ENCODE data around the gene SRSF4.
A peak's percentile ranks its signal among the peaks of the same experiment; 100 is the strongest.
"Not testable (repeated sequence)": the region's sequence is repeated elsewhere in the genome, so short reads cannot be mapped to it uniquely, and the experiment has no call there.

The SRSF4 gene

GRCh38 chr1:29181413-29182225 is at the start of gene SRSF4:
TSS of gene SRSF4 (minus strand) at chr1:29181900. CDS start at chr1:29181752, 148 bp downstream.
- DNase-seq (ENCODE audit: low read depth in 3 of 3), result peak; percentile 95 to 98 (median 98)

GRCh38 chr1:29230553-29231378 is 49.1 kb upstream of the SRSF4 start, which contains the start of gene MECR:
TSS of gene MECR (minus strand) at chr1:29230934. CDS start at chr1:29230906, 28 bp downstream.
- peak; percentile 91 to 93 (median 92) for DNase-seq (ENCODE audit: low read depth in 3 of 3)

GRCh38 chr1:29230204-29230552 is 48.5 kb upstream of the SRSF4 start:
- DNase-seq (ENCODE audit: low read depth in 3 of 3), result no peak

GRCh38 chr1:29227511-29227910 is 45.8 kb upstream of the SRSF4 start:
- no peak for DNase-seq (ENCODE audit: low read depth in 3 of 3)

GRCh38 chr1:29225361-29225760 is 43.7 kb upstream of the SRSF4 start:
- DNase-seq (ENCODE audit: low read depth in 3 of 3), result no peak

- no peak for DNase-seq (ENCODE audit: low read depth in 3 of 3)
Measured at GRCh38 chr1:29224356-29224837, 42.7 kb upstream of the SRSF4 start.

GRCh38 chr1:29223521-29223920 is 41.8 kb upstream of the SRSF4 start:
- no peak for DNase-seq (ENCODE audit: low read depth in 3 of 3)

GRCh38 chr1:29222686-29223085 is 41.0 kb upstream of the SRSF4 start:
- DNase-seq (ENCODE audit: low read depth in 3 of 3), result no peak

GRCh38 chr1:29222260-29222659 is 40.6 kb upstream of the SRSF4 start:
- not testable (repeated sequence) for DNase-seq (ENCODE audit: low read depth in 3 of 3)

GRCh38 chr1:29221296-29221695 is 39.6 kb upstream of the SRSF4 start:
- no peak for DNase-seq (ENCODE audit: low read depth in 3 of 3)

- DNase-seq (ENCODE audit: low read depth in 3 of 3), result no peak
Measured at GRCh38 chr1:29218223-29218622, 36.5 kb upstream of the SRSF4 start.

GRCh38 chr1:29217633-29218032 is 35.9 kb upstream of the SRSF4 start:
- DNase-seq (ENCODE audit: low read depth in 3 of 3), result no peak

- no peak for DNase-seq (ENCODE audit: low read depth in 3 of 3)
Measured at GRCh38 chr1:29213055-29213454, 31.4 kb upstream of the SRSF4 start.

GRCh38 chr1:29211086-29212030 is 29.7 kb upstream of the SRSF4 start:
- DNase-seq (ENCODE audit: low read depth in 3 of 3), result no peak

GRCh38 chr1:29210278-29211085 is 28.8 kb upstream of the SRSF4 start:
- no peak for DNase-seq (ENCODE audit: low read depth in 3 of 3)

- DNase-seq (ENCODE audit: low read depth in 3 of 3), result no peak
Measured at GRCh38 chr1:29209173-29209572, 27.5 kb upstream of the SRSF4 start.

GRCh38 chr1:29208442-29208841 is 26.7 kb upstream of the SRSF4 start:
- no peak for DNase-seq (ENCODE audit: low read depth in 3 of 3)

- DNase-seq (ENCODE audit: low read depth in 3 of 3), result peak; percentile 75 to 91 (median 87)
Measured at GRCh38 chr1:29202584-29203340, 21.1 kb upstream of the SRSF4 start.

GRCh38 chr1:29202053-29202452 is 20.4 kb upstream of the SRSF4 start:
- no peak for DNase-seq (ENCODE audit: low read depth in 3 of 3)

- no peak for DNase-seq (ENCODE audit: low read depth in 3 of 3)
Measured at GRCh38 chr1:29201595-29202051, 19.9 kb upstream of the SRSF4 start.
